Effector memory CD8-positive, alpha-beta T cell (primary cell): Measurements from ENCODE around the gene COMMD9.

Source experiments
- ATAC-seq: fragments of 150-1000 bp; cut with Tn5 transposase; replicated peaks from 2 replicates; pipeline ENCODE4 v1.10.0; 2021; ENCODE audit warnings: mild to moderate bottlenecking, moderate library complexity
- DNase-seq, 3 experiments: peaks; one replicate each; pipeline ENCODE4 v3.0.0; 2021
- H3K27ac Mint-ChIP-seq, 2 donors: one replicate each; pipeline ENCODE4 v1.8.0; 2022; ENCODE audit warnings: mild to moderate bottlenecking in 2 of 2, mixed read lengths in 2 of 2, moderate library complexity in 2 of 2
- H3K27me3 Mint-ChIP-seq, 2 donors: one replicate each; pipeline ENCODE4 v1.8.0; 2022; ENCODE audit warnings: mixed read lengths in 2 of 2
- H3K36me3 Mint-ChIP-seq: one replicate; pipeline ENCODE4 v1.8.0; 2022; ENCODE audit warnings: mild to moderate bottlenecking, moderate library complexity, mixed read lengths; ENCODE audit not compliant: insufficient read depth
- H3K4me1 Mint-ChIP-seq, 2 donors: one replicate each; pipeline ENCODE4 v1.8.0; 2022; ENCODE audit warnings: low read depth in 2 of 2, mixed read lengths in 2 of 2
- H3K4me3 Mint-ChIP-seq, 2 donors: one replicate each; pipeline ENCODE4 v1.8.0; 2022; ENCODE audit warnings: mild to moderate bottlenecking in 2 of 2, mixed read lengths in 2 of 2, moderate library complexity in 2 of 2
- H3K9me3 Mint-ChIP-seq, 2 donors: one replicate each; pipeline ENCODE4 v1.8.0; 2022; ENCODE audit warnings: mixed read lengths in 2 of 2

Gene COMMD9

DNA sequence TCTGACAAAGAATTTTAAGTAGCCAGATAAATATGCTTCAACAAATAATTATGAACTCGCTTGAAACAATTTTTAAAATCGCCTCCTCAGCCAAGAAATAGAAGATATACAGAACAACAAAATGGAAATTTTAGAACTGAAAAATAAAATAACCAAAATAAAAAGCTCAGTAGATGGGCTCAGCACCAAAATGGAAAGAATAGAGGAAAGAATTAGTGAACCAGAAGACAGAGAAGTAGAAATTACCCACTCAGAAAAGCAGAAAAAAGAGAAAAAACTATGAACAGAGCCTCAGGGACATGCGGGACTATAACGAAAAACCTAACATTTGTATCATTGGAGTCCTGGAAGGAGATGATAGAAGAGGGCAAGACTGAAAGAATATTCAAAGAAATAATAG lies 7.4 kb downstream of the COMMD9 start:
- no peak for ATAC-seq
- Mint-ChIP-seq H3K9me3 (no peaks in the 10 kb centered on the region), H3K36me3 (peaks cover 27% of the 10 kb centered on the region), H3K27ac (peak overlapping the region in 1 of 2 donors; percentile 8), H3K27me3 (no peaks in the 10 kb centered on the region), H3K4me1 (peaks cover 5 to 29% of the 10 kb centered on the region in 2 donors), H3K4me3 (no peak overlapping the region)
- DNase-seq: no peak

DNA sequence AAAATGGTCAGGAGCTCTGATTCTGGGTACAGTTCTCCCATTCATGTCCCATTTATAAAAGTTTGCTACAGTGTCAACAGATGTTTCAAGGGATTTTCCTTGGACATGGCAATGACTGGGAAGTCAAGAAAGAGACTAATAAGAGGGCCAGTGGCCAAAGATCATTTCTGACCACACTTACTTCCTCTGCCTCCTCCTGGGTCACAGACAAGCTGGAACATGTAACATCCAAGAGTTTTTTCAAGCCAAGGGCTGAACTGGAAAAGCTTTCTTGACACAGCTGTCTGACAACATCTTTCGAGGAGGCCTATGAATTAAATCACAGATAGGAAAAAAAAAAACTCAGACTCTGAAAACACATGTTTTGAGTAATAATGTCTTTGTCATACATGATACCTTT lies 8.7 kb downstream of the COMMD9 start:
- Mint-ChIP-seq H3K27me3 (no peaks in the 10 kb centered on the region), H3K4me3 (no peak overlapping the region), H3K4me1 (peaks cover 5 to 29% of the 10 kb centered on the region in 2 donors), H3K9me3 (no peaks in the 10 kb centered on the region), H3K27ac (no peak overlapping the region), H3K36me3 (peaks cover 29% of the 10 kb centered on the region)
- DNase-seq: no peak
- ATAC-seq: no peak

DNA sequence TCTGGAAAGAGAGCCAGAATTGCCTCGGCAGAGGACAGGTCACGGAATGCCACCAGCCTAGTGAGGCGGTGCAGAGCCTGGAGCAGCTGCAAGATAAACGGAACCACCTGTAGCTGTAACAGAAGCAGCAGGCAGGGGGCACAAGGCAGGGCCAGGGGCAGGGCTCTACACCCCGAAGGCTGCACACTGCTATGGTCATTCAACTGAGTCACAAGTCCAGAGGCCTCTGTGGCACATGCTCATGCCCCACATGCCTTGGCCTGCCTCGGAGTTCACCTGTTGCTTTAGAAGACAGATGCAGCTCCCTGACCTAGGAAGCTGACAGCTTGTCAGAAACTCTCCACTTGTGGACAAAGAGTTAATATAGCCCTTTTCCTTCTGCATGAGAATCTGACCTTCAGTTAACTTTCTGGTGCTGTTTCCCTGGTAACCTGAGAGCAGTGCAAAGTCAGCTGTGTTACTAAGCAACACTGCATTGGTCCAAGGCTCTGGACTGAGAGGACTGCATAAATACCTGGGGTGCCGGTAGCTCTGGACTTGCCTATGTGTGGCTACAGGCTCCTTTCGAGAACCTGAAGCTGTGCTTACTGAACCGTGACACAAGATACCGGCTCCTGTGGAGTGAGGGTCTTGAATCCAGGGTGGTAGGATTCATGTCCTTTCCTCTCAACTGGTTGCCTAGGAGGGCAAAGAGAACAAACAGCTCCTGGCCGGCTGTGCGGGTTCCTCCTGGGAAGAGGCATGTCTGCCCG lies 10.5 kb downstream of the COMMD9 start:
- no peaks in the 10 kb centered on the region for H3K27me3 Mint-ChIP-seq
- H3K36me3 Mint-ChIP-seq: peaks cover 37% of the 10 kb centered on the region
- no peak overlapping the region for H3K27ac Mint-ChIP-seq
- no peak for ATAC-seq
- no peak for DNase-seq
- H3K4me3 Mint-ChIP-seq: no peak overlapping the region
- no peaks in the 10 kb centered on the region for H3K9me3 Mint-ChIP-seq
- peaks cover 5 to 18% of the 10 kb centered on the region in 2 donors for H3K4me1 Mint-ChIP-seq

DNA sequence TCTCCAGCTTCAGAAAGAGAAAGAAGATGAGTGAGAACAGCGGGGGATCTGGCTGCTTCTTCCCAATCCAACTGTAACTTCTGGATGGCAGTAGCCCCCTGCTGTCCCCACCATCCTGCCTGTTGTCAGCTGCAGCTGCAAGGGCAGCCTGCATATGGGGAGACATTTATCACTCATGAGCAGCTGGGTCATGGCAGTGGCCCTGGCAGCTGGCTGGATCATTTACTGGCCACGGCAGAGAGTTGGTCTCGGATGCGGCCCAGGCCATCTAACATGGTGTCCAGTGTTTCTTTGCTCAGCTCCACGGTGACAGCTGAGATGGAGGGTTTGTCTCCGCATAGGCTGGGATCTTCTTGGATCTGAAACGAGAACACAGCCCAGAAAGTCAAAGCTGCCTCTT lies 14.8 kb downstream of the COMMD9 start:
- Mint-ChIP-seq H3K4me3 (no peak overlapping the region), H3K4me1 (no peaks in the 10 kb centered on the region), H3K27me3 (no peaks in the 10 kb centered on the region), H3K27ac (no peak overlapping the region), H3K9me3 (no peaks in the 10 kb centered on the region), H3K36me3 (peaks cover 46% of the 10 kb centered on the region)
- DNase-seq (no peak), ATAC-seq (no peak)

DNA sequence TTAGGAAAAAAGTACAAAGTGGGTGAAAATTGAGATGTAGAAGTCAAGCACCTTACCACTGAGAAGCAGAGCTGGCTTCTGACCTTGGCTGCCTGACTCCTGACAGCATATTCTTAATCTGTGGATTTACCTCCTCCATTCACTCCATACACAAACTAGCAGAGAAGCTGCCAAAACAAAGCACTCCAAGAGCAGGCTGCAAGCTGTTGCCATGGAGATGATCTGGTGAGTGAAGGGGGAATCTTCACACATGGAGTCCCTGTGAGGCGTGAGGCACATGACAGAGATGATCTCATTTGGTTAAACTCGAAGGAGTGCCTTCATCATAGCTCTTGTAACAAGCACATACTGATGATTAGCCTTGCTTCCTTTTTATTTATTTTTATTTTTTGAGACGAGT lies 16.1 kb downstream of the COMMD9 start:
- no peaks in the 10 kb centered on the region for H3K27me3 Mint-ChIP-seq
- DNase-seq (no peak), ATAC-seq (no peak)
- no peak overlapping the region for H3K27ac Mint-ChIP-seq
- no peak overlapping the region for H3K4me3 Mint-ChIP-seq
- no peaks in the 10 kb centered on the region for H3K4me1 Mint-ChIP-seq
- H3K36me3 Mint-ChIP-seq: peaks cover 34% of the 10 kb centered on the region
- H3K9me3 Mint-ChIP-seq: no peaks in the 10 kb centered on the region

DNA sequence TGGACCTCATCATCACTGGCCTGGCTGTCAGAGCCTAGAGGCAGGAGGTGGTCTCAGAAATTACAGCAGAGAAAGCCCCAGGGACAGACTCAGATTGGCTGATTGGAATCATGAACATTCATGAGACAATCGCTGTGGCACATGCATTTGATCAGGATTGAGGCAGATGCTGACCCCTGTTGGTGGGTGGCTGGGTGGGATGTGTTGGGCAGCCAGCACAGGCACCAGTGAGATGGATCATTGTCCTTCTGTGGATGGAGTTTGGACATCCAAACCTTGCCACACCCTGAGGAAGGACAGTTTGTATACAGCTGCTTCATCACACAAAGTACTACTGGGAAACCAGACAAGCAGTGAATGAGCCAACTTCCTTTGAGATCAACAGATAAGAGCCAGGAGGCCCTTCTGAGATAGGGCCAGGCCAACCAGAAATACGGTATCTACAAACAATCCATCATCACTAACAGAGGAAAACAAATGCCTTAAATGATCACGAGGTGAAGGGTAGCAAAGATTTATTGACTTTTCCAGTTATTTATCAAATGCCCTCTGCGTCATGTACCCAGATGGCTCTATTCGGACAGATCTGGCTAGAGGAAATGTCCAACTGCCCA lies 17.3 kb downstream of the COMMD9 start:
- Mint-ChIP-seq H3K36me3 (peaks cover 26% of the 10 kb centered on the region), H3K9me3 (no peaks in the 10 kb centered on the region), H3K27ac (peak overlapping the region in 1 of 2 donors; percentile 28), H3K4me1 (no peaks in the 10 kb centered on the region), H3K27me3 (no peaks in the 10 kb centered on the region), H3K4me3 (no peak overlapping the region)
- DNase-seq: no peak
- no peak for ATAC-seq

DNA sequence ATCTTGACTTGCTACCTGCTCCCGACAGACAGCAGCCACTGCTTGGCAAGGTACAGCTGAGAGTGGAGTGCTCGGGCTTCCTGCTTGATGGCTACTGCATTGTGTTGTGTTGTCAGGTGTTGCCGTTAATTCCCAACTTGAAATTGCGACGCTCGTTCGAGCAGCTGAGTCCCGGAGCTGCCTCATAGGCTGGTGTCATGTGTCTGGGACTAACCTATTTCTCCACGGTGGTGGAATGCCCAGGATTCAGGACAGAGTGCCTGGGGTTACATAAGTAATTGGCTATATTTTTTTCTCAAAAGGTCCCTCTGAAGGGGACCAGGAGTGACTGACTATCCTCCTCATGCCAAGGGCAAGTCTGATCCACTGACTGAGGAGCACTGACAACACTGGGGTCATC lies 18.5 kb downstream of the COMMD9 start:
- Mint-ChIP-seq H3K36me3 (peaks cover 22% of the 10 kb centered on the region), H3K9me3 (no peaks in the 10 kb centered on the region), H3K27me3 (no peaks in the 10 kb centered on the region), H3K4me3 (no peak overlapping the region), H3K27ac (no peak overlapping the region), H3K4me1 (no peaks in the 10 kb centered on the region)
- ATAC-seq (no peak), DNase-seq (no peak)

DNA sequence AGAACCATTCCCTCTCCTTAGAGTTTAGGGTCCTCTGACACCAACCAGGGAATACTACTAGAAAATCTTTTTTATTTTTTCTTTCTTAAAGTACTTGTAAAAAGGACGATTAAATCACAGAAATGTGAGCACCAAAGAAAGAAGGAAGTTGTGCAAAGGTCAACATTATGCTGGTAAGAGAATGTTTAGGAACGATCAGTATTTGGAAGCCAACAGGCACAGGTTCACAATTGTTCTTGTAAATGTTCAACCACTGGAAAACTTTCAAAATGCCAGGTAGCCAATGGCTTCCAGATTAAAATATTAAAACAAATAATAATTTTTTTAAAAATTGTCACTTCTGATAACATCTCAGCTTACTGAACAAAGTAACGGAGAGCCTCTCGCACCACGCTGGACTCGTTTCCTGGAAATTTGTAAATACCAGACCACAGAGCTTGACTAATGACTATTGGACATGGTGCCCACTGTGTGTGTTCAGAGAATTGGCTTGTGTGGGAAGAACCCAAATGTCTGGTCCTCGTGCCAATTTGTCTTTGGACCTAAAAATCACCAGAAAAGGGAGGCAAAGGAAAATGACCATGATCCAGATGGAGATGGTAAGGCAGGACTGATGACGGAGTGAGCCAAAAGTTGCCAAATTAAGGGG lies 20.8 kb downstream of the COMMD9 start:
- Mint-ChIP-seq H3K27me3 (peaks cover 13 to 15% of the 10 kb centered on the region in 2 donors), H3K27ac (no peak overlapping the region), H3K36me3 (peaks cover 10% of the 10 kb centered on the region), H3K4me3 (no peak overlapping the region), H3K4me1 (no peaks in the 10 kb centered on the region), H3K9me3 (no peaks in the 10 kb centered on the region)
- ATAC-seq (no peak), DNase-seq (no peak)

DNA sequence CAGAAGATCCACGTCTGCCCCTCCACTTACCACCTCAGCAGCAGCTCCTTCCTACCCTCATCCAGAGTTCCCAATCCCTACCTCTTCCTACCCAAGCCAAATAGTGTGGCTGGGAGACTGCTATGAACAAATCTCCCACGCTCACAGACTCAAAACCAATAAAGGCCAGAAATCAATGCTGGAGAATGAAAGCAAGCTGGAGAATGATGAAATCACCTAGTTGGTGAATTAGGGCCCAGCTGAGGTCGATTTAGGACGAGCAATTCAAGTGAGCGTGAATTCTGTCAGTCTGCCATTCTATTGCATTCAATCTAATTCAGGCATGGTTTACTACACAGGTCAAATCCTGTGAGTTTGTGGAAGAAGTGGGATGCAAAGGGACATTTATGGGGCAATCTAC lies 22.5 kb downstream of the COMMD9 start:
- no peak overlapping the region for H3K27ac Mint-ChIP-seq
- no peaks in the 10 kb centered on the region for H3K9me3 Mint-ChIP-seq
- H3K4me3 Mint-ChIP-seq: no peak overlapping the region

DNA sequence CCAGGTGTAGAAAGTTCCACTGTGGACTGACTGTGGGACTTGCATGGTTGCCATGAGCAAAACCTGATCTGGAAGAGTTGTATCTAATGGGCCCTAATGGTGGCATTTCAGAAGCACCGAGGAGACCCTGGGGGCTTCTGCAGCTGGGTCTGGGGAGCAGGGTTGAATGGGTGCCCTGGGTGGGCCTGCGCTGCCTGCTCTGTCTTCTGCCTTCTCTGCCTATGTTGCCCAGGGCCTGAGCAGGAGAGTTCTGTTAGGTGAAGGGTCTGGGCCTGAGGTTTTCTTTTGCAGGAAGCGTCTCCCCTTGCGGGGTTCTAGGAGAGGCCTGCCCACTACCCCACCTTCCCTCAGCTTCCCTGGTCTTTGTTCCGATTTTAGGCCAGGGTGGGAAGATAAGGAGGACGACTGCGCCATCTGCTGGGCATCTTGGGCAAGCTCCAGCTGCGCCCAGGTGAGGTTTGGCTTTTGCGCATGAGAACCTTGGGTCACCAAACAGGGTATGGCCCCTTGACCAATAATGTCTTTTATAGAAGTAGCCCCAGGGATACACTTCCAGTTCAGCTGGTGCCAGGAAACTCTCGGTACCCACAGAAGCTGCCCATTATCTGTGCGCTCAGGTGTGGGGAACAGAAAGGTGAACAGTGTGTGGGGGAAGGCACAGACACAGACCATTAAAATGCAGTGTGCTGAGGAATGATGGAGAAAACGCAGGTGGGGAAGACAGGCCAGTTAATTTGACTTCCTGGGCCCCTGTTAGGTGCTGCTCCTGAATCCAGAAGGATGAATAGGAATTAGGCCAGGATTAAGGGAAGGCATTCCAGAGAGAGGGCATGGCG lies 23.2 kb downstream of the COMMD9 start:
- Mint-ChIP-seq H3K27me3 (peaks cover 34 to 35% of the 10 kb centered on the region in 2 donors), H3K4me1 (no peaks in the 10 kb centered on the region), H3K9me3 (no peaks in the 10 kb centered on the region), H3K27ac (no peak overlapping the region), H3K4me3 (no peak overlapping the region), H3K36me3 (no peaks in the 10 kb centered on the region)
- DNase-seq (peak; percentile 27 to 42 (median 34)), ATAC-seq (peak; percentile 45)

More for the DNA sequence above, 22.5 kb downstream of the COMMD9 start:
- DNase-seq (no peak), ATAC-seq (no peak)
- Mint-ChIP-seq H3K4me1 (no peaks in the 10 kb centered on the region), H3K27me3 (peaks cover 27% of the 10 kb centered on the region in 2 donors), H3K36me3 (no peaks in the 10 kb centered on the region)

DNA sequence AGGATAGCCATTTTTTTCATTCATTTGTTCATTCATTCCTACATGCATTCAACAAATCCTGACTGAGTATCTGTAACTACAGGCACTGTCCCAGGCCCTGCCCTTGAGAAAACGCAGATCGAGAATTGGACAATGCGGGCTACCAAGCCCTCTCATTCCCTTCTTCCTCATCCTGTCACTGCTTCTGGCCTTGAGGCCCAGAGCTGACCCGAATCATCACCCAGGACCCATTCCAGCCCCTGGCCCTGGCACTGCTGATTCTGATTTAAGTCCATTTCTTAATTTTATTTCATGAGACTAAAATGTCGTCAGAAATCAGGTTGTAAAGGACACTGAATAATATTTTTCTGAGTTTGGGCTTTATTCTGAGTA lies 24.3 kb downstream of the COMMD9 start:
- Mint-ChIP-seq H3K27ac (no peak overlapping the region), H3K4me3 (no peak overlapping the region), H3K27me3 (peaks cover 44% of the 10 kb centered on the region in 2 donors), H3K4me1 (no peaks in the 10 kb centered on the region), H3K9me3 (no peaks in the 10 kb centered on the region), H3K36me3 (no peaks in the 10 kb centered on the region)
- no peak for ATAC-seq
- DNase-seq: no peak

DNA sequence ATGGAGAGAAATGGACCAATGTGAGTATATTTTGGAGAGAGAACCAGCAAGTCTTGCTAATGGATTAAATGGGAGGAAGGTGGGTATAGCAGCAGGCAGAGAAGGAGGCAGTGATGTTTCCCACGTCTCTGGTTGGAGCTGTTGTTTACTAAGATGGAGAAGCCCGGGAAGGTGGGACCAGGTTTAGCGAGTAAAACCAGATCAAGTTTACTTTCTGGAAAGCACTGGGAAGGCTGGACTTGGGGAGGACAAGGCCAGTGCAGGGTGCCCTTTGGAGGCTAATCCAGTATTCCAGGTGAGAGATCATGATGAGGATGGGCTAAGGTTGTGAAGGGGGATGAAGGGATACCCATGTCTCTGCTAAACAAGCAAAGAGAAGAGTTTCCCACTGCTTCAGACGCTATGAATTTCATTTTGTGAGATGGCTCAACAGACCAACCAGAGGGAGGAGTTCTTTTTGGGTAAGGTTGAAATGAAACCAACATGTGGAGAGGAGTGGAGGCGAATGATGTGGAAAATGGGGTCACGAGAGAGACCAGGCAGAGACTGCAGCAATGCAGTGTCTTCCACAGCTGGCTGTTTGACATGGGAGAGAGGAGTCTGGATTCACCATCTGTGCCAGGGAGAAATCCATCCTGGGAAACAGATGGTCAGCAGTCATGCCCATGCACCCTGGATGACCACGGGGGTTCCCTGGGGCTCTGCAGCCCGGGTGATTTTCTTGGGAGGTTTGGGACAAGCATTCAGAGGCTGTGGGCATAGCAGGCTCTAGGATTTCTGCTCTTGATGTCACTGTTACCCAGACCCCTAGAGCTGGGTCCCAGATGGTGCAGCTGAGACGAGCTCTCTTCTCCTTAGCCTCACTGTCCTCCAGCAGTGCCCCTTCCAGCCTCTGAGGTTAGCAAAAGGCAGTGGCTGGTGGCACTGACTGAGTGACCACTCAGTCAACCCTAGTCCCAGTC lies 24.9 kb downstream of the COMMD9 start:
- H3K4me1 Mint-ChIP-seq: no peaks in the 10 kb centered on the region
- H3K9me3 Mint-ChIP-seq: no peaks in the 10 kb centered on the region
- no peaks in the 10 kb centered on the region for H3K36me3 Mint-ChIP-seq
- peaks cover 49 to 51% of the 10 kb centered on the region in 2 donors for H3K27me3 Mint-ChIP-seq
- H3K4me3 Mint-ChIP-seq: no peak overlapping the region
- DNase-seq (no peak), ATAC-seq (no peak)
- H3K27ac Mint-ChIP-seq: peak overlapping the region; percentile 1 to 16
